Natural killer cell (primary cell): ENCODE results near the gene FLVCR2. TPM values are rescaled to one million over a fixed set of nuclear protein-coding genes. Genes with fewer than 3 reads are reported as not detected.

Experiments used
- ATAC-seq, 3 donors: fragments of 150-1000 bp in 2 of 3; fragments of 200-7000 bp in 1 of 3; cut with Tn5 transposase; 1 replicate in 1 of 3; 2 replicates in 2 of 3; pipeline ENCODE4 v1.10.0; 2021; ENCODE audit warnings: mild to moderate bottlenecking in 2 of 3, moderate library complexity in 2 of 3
- DNase-seq, 2 donors: peaks; one replicate each; pipeline versions ENCODE4 v3.0.0 to v3.0.0-alpha.2; 2013 to 2021; ENCODE audit warnings: mixed read lengths in 1 of 2
- H3K27ac ChIP-seq: one replicate; pipeline ENCODE4 v1.5.1; 2013; ENCODE audit warnings: mild to moderate bottlenecking, low read length
- H3K27me3 ChIP-seq: one replicate; pipeline ENCODE4 v1.6.1; 2013; ENCODE audit warnings: low read length; ENCODE audit not compliant: control insufficient read depth, insufficient read depth
- H3K36me3 ChIP-seq: one replicate; pipeline ENCODE4 v1.6.1; 2013; ENCODE audit warnings: low read length; ENCODE audit not compliant: control insufficient read depth, insufficient read depth
- H3K4me1 ChIP-seq: one replicate; pipeline ENCODE4 v1.6.1; 2013; ENCODE audit warnings: low read length; ENCODE audit not compliant: control insufficient read depth, insufficient read depth
- H3K4me3 ChIP-seq: one replicate; pipeline ENCODE4 v1.5.1; 2013; ENCODE audit warnings: low read length
- H3K9me3 ChIP-seq: one replicate; pipeline ENCODE4 v1.6.1; 2013; ENCODE audit warnings: low read length; ENCODE audit not compliant: control insufficient read depth, insufficient read depth
- H3K27ac Mint-ChIP-seq, 2 donors: one replicate each; pipeline ENCODE4 v1.8.0; 2022; ENCODE audit warnings: mild to moderate bottlenecking in 2 of 2, mixed read lengths in 2 of 2, moderate library complexity in 1 of 2
- H3K27me3 Mint-ChIP-seq, 2 donors: one replicate each; pipeline ENCODE4 v1.8.0; 2022; ENCODE audit warnings: low read depth in 2 of 2, mixed read lengths in 2 of 2
- H3K36me3 Mint-ChIP-seq: one replicate; pipeline ENCODE4 v1.8.0; 2022; ENCODE audit warnings: mixed read lengths
- H3K4me1 Mint-ChIP-seq, 2 donors: one replicate each; pipeline ENCODE4 v1.8.0; 2022; ENCODE audit warnings: mixed read lengths in 2 of 2
- H3K4me3 Mint-ChIP-seq: one replicate; pipeline ENCODE4 v1.8.0; 2022; ENCODE audit warnings: mild to moderate bottlenecking, moderate library complexity, mixed read lengths
- H3K9me3 Mint-ChIP-seq, 2 donors: one replicate each; pipeline ENCODE4 v1.8.0; 2022; ENCODE audit warnings: mixed read lengths in 2 of 2
- WGBS: methylation state at CpG from one replicate; pipeline ENCODE4 v1.1.7; 2013; ENCODE audit warnings: missing lambda C conversion rate; ENCODE audit not compliant: insufficient coverage; 5-methylcytosine and 5-hydroxymethylcytosine counted together
- intact Hi-C: fragments of 100-400 bp; cut with micrococcal nuclease; formaldehyde crosslinking; loops from one replicate; pipeline ENCODE4 v1.14.2; 2022
- total RNA-seq, 4 donors: library from RNA; stranded (reverse); fragments of 120-200 nt in 1 of 4; gene quantifications; one replicate each; pipeline versions ENCODE4 v1.2.3 to v1.2.4, GENCODE V29; 2013 to 2022
- TF ChIP-seq, protein P1 (sequence below): fragments of 200-600 bp; IDR thresholded peaks from one replicate; pipeline ENCODE4 v1.8.0; 2022; ENCODE audit warnings: antibody characterized with exemption

FLVCR2 gene
- total RNA-seq, 3 donors from 2014 or later (not counting 1 experiment from before 2014, with no cell fraction given) = 1.4 to 4.8 (median 2.1) TPM

DNA sequence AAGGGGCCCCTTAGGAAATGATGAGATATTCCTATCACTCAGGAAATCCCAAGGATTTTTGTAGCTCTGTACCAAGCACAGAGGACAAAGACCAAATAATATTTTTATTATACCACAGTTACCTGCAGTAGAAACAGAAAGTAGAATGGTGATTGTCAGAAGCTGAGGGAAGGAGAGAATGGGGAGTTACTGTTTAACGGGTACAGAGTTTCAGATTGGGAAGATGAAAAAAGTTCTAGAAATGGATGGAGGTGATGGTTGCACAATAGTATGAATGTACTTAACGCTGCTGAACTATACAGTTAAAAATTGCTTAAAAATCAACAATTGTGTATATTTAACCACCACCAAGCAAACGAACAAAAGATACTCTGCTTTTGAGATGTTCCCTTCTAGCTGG is 24.1 kb downstream of the FLVCR2 start:
- Mint-ChIP-seq H3K4me1 (no peaks in the 10 kb centered on the region), H3K27ac (no peak overlapping the region)
- H3K4me1 ChIP-seq = no peaks in the 10 kb centered on the region

DNA sequence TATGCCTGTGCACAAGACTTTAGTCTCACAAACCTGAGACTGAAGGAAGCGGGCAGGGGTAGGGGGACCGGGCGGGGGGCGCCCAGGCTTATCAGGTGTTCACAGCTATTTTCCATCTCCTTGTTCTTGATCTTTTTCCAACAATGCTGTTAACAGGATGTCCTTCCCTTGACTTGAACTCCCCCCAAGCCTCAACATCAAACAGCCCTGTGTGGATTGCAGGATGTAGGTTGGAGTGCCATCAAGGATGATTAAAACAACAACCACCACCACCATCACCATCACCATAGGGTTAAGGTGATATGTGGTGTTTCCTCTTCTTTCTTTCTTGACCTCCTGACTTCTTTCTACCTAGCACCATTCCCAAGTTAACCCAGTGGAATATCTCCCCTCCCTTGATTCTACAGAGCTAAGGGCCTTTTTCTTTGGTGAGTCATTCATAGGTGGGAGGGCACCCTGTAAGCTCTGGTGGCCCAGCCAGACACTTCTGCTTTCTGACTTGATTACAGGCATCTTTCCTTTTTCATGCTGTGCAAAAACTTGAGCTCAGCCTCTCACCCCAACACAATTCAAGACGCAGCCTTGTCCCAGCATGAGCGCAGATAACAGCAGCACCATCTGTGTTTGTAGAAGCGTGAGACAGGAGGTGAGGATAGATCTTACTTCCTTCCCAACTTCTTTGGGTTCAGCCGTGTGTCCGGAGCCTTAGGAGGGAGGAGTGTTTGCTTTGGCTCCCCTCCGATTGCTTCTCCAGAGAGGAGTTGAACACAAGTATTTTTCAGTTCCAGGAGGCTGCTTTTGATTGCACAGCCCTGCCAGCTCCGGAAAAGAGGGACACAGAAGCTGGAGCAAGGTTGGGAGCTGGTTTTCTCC is 26.8 kb downstream of the FLVCR2 start:
- H3K4me3 ChIP-seq = no peak overlapping the region
- intact Hi-C loops = no loop called here
- H3K27ac ChIP-seq = no peak overlapping the region
- no peaks in the 10 kb centered on the region for H3K27me3 Mint-ChIP-seq
- H3K4me1 ChIP-seq = no peaks in the 10 kb centered on the region
- H3K27me3 ChIP-seq = no peaks in the 10 kb centered on the region
- no peak overlapping the region for H3K4me3 Mint-ChIP-seq
- DNase-seq (no peak), ATAC-seq (no peak)
- no peaks in the 10 kb centered on the region for H3K36me3 ChIP-seq
- whole genome bisulfite sequencing = 87% methylated on average over 10 of the region's 11 CpGs
- TF ChIP-seq, protein P1, sequence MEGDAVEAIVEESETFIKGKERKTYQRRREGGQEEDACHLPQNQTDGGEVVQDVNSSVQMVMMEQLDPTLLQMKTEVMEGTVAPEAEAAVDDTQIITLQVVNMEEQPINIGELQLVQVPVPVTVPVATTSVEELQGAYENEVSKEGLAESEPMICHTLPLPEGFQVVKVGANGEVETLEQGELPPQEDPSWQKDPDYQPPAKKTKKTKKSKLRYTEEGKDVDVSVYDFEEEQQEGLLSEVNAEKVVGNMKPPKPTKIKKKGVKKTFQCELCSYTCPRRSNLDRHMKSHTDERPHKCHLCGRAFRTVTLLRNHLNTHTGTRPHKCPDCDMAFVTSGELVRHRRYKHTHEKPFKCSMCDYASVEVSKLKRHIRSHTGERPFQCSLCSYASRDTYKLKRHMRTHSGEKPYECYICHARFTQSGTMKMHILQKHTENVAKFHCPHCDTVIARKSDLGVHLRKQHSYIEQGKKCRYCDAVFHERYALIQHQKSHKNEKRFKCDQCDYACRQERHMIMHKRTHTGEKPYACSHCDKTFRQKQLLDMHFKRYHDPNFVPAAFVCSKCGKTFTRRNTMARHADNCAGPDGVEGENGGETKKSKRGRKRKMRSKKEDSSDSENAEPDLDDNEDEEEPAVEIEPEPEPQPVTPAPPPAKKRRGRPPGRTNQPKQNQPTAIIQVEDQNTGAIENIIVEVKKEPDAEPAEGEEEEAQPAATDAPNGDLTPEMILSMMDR = no peak
- H3K9me3 Mint-ChIP-seq = no peaks in the 10 kb centered on the region
- no peaks in the 10 kb centered on the region for H3K36me3 Mint-ChIP-seq
- no peak overlapping the region for H3K27ac Mint-ChIP-seq
- H3K9me3 ChIP-seq = no peaks in the 10 kb centered on the region
- H3K4me1 Mint-ChIP-seq = no peaks in the 10 kb centered on the region

More for the DNA sequence above, 24.1 kb downstream of the FLVCR2 start:
- Histone ChIP-seq H3K27me3 (no peaks in the 10 kb centered on the region), H3K36me3 (no peaks in the 10 kb centered on the region), H3K4me3 (no peak overlapping the region), H3K27ac (no peak overlapping the region), H3K9me3 (no peaks in the 10 kb centered on the region)
- 92% methylated on average over 3 of the region's 3 CpGs for WGBS
- no peak overlapping the region for H3K4me3 Mint-ChIP-seq
- DNase-seq (no peak), ATAC-seq (no peak)
- H3K27me3 Mint-ChIP-seq = no peaks in the 10 kb centered on the region
- H3K36me3 Mint-ChIP-seq = no peaks in the 10 kb centered on the region
- intact Hi-C loops = no loop called here
- TF ChIP-seq, protein P1 = no peak
- H3K9me3 Mint-ChIP-seq = no peaks in the 10 kb centered on the region

DNA sequence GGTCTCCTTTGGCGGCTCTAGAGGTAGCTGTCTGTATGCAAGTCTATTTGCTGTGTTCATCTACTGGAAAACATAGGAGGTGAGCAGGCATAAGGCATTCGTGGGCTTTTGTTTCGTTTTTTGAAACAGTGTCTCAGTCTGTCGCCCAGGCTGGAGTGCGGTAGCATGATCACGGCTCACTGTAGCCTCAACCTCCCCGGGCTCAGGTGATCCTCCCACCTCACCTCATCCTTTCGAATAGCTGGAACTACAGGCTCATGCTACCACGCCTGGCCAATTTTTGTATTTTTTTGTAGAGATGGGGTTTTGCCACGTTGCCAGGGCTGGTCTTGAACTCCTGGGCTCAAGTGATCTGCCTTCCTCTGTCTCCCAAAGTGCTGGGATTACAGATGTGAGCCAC is 27.5 kb downstream of the FLVCR2 start:
- no peak overlapping the region for H3K27ac Mint-ChIP-seq
- Histone ChIP-seq H3K4me1 (peaks cover 3% of the 10 kb centered on the region), H3K27ac (no peak overlapping the region)

More for the DNA sequence above, 27.5 kb downstream of the FLVCR2 start:
- H3K4me3 Mint-ChIP-seq = no peak overlapping the region
- H3K27me3 Mint-ChIP-seq = no peaks in the 10 kb centered on the region
- no peaks in the 10 kb centered on the region for H3K9me3 ChIP-seq
- intact Hi-C loops = no loop called here
- no peaks in the 10 kb centered on the region for H3K36me3 ChIP-seq
- H3K4me1 Mint-ChIP-seq = no peaks in the 10 kb centered on the region
- H3K9me3 Mint-ChIP-seq = no peaks in the 10 kb centered on the region
- H3K4me3 ChIP-seq = no peak overlapping the region
- H3K27me3 ChIP-seq = no peaks in the 10 kb centered on the region
- TF ChIP-seq, protein P1 = no peak
- ATAC-seq (no peak), DNase-seq (no peak)
- WGBS = 93% methylated on average over 10 of the region's 10 CpGs
- H3K36me3 Mint-ChIP-seq = no peaks in the 10 kb centered on the region
